G401 (cell line): Measurements from ENCODE around the gene RUNX3. TPM values are rescaled to one million over a fixed set of nuclear protein-coding genes. Genes with fewer than 3 reads are reported as not detected.

ENCODE experiments used
- DNase-seq: peaks from one replicate; pipeline ENCODE4 v3.0.0-alpha.2; 2015; ENCODE audit warnings: low spot score
- in situ Hi-C: cut with HindIII; loops from 2 replicates; pipeline ENCODE4 v1.10.0; 2016; ENCODE audit warnings: low sequenced_read_pairs, mixed read lengths
- total RNA-seq: library from RNA; depleted of rRNA; stranded (reverse); fragments of >200 nt; shearing (Covaris generic); gene quantifications from 2 replicates; pipeline ENCODE4 v1.2.3, GENCODE V29; 2014

Gene RUNX3
- total RNA-seq, 1 experiment from 2014 or later: 0.17 TPM

GRCh38 chr1:24920533-24920925, 9.5 kb downstream of the RUNX3 start:
- in situ Hi-C loops: no loop called here
- DNase-seq: no peak

GRCh38 chr1:24919791-24920532, 10.1 kb downstream of the RUNX3 start:
- in situ Hi-C loops: no loop called here

GRCh38 chr1:24918995-24919605, 11.0 kb downstream of the RUNX3 start:
- DNase-seq: no peak
- in situ Hi-C loops: no loop called here

More at GRCh38 chr1:24919791-24920532, 10.1 kb downstream of the RUNX3 start:
- DNase-seq: no peak

- DNase-seq: no peak
- in situ Hi-C loops: no loop called here
These were observed 11.7 kb downstream of the RUNX3 start for GRCh38 chr1:24918370-24918769.

- DNase-seq: no peak
- in situ Hi-C loops: no loop called here
These were observed 12.6 kb downstream of the RUNX3 start for GRCh38 chr1:24917327-24918074.

GRCh38 chr1:24915816-24916602, 14.1 kb downstream of the RUNX3 start:
- in situ Hi-C loops: no loop called here
- no peak for DNase-seq

GRCh38 chr1:24914226-24915069, 15.6 kb downstream of the RUNX3 start:
- DNase-seq: no peak
- in situ Hi-C loops: no loop called here

GRCh38 chr1:24913616-24914225, 16.4 kb downstream of the RUNX3 start:
- no peak for DNase-seq
- in situ Hi-C loops: no loop called here

- in situ Hi-C loops: no loop called here
- DNase-seq: no peak
These were observed 16.8 kb downstream of the RUNX3 start for GRCh38 chr1:24913274-24913604.

GRCh38 chr1:24912376-24913273, 17.5 kb downstream of the RUNX3 start:
- DNase-seq: no peak

GRCh38 chr1:24911651-24912155, 18.4 kb downstream of the RUNX3 start:
- in situ Hi-C loops: no loop called here
- DNase-seq: no peak

More at GRCh38 chr1:24912376-24913273, 17.5 kb downstream of the RUNX3 start:
- in situ Hi-C loops: no loop called here

GRCh38 chr1:24910751-24911650, 19.1 kb downstream of the RUNX3 start:
- DNase-seq: peak; percentile 18
- in situ Hi-C loops: no loop called here

- DNase-seq: no peak
These were observed 19.9 kb downstream of the RUNX3 start for GRCh38 chr1:24910210-24910609.

GRCh38 chr1:24909388-24909898, 20.6 kb downstream of the RUNX3 start:
- peak; percentile 37 for DNase-seq
- in situ Hi-C loops: no loop called here

More at GRCh38 chr1:24910210-24910609, 19.9 kb downstream of the RUNX3 start:
- in situ Hi-C loops: no loop called here

- in situ Hi-C loops: no loop called here
- no peak for DNase-seq
These were observed 21.4 kb downstream of the RUNX3 start for GRCh38 chr1:24908591-24909259.
